MM.1S (cell line): ENCODE data around the gene RASSF1.

Source experiments
- DNase-seq: peaks from one replicate; pipeline ENCODE4 v3.0.0-alpha.2; 2015
- H2AFZ ChIP-seq: fragments of 300-600 bp; sonication (generic); 2 replicates; pipeline ENCODE4 v1.6.0; 2016; ENCODE audit warnings: antibody characterized with exemption, low read length
- H3F3A ChIP-seq: fragments of 300-600 bp; sonication (generic); 2 replicates; pipeline ENCODE4 v1.6.1; 2016; ENCODE audit warnings: mild to moderate bottlenecking, antibody characterized with exemption, low read length, moderate library complexity, mixed read lengths; ENCODE audit not compliant: insufficient read depth
- H3K27ac ChIP-seq: fragments of 300-600 bp; sonication (generic); 2 replicates; pipeline ENCODE4 v1.5.1; 2016; ENCODE audit warnings: mild to moderate bottlenecking, low read length
- H3K27me3 ChIP-seq: fragments of 300-600 bp; sonication (generic); replicated peaks from 2 replicates; pipeline ENCODE4 v1.6.0; 2016; ENCODE audit warnings: low read length; ENCODE audit not compliant: insufficient read depth
- H3K36me3 ChIP-seq: fragments of 300-600 bp; sonication (generic); replicated peaks from 2 replicates; pipeline ENCODE4 v1.6.1; 2016; ENCODE audit warnings: mild to moderate bottlenecking, low read length, mixed read lengths; ENCODE audit not compliant: insufficient read depth
- H3K4me1 ChIP-seq: fragments of 300-600 bp; sonication (generic); 2 replicates; pipeline ENCODE4 v1.6.1; 2016; ENCODE audit warnings: low read length, mixed read lengths
- H3K4me2 ChIP-seq: fragments of 300-600 bp; sonication (generic); 2 replicates; pipeline ENCODE4 v1.6.0; 2016; ENCODE audit warnings: low read depth, low read length
- H3K4me3 ChIP-seq: fragments of 300-600 bp; sonication (generic); 2 replicates; pipeline ENCODE4 v1.5.1; 2016; ENCODE audit warnings: low read length, mixed read lengths
- H3K79me2 ChIP-seq: fragments of 300-600 bp; sonication (generic); 2 replicates; pipeline ENCODE4 v1.6.1; 2016; ENCODE audit warnings: mixed run types, low read length, mixed read lengths
- H3K9ac ChIP-seq: fragments of 300-600 bp; sonication (generic); 2 replicates; pipeline ENCODE4 v1.6.1; 2016; ENCODE audit warnings: low read length, mixed read lengths
- H3K9me2 ChIP-seq: fragments of 300-600 bp; sonication (generic); replicated peaks from 2 replicates; pipeline ENCODE4 v1.6.1; 2016; ENCODE audit warnings: mild to moderate bottlenecking, low read length, mixed read lengths; ENCODE audit not compliant: insufficient read depth
- H3K9me3 ChIP-seq: fragments of 300-600 bp; sonication (generic); replicated peaks from 2 replicates; pipeline ENCODE4 v1.6.1; 2016; ENCODE audit warnings: mild to moderate bottlenecking, low read length, mixed read lengths; ENCODE audit not compliant: insufficient read depth
- H4K20me1 ChIP-seq: fragments of 300-600 bp; sonication (generic); 2 replicates; pipeline ENCODE4 v1.6.1; 2016; ENCODE audit warnings: mild to moderate bottlenecking, low read length, moderate library complexity, mixed read lengths; ENCODE audit not compliant: insufficient read depth
- EZH2 ChIP-seq: fragments of 300-600 bp; sonication (generic); optimal IDR thresholded peaks from 2 replicates; pipeline ENCODE3; 2017; ENCODE audit warnings: low read depth, mild to moderate bottlenecking, antibody characterized with exemption, low read length, mixed read lengths
- EZH2phosphoT487 ChIP-seq: fragments of 300-600 bp; sonication (generic); IDR thresholded peaks from 2 replicates; pipeline ENCODE4 v1.6.1; 2018; ENCODE audit warnings: antibody characterized with exemption, low read length
- TF ChIP-seq, protein P1 (sequence below): fragments of 300-600 bp; sonication (generic); IDR thresholded peaks from 2 replicates; pipeline ENCODE4 v1.5.1; 2016; ENCODE audit warnings: antibody characterized with exemption, low read length, mixed read lengths

The RASSF1 gene

DNA sequence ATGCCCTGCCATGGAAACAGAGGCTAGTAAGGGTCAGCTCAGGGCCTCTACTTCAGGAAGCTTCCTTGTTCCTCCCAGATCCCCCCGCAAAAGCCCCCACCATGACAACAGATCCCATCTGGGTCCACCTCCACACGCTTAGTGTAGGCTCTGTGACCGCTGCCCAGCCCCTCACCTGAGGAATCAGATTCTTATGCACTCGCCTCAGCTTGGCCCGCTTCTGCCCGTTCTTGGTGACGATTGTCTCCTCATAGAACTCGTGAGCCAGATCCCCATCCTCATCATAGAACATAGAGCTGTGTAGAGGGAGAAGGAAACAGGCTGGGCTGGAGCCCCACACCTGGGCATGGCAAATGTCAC, 14.5 kb downstream of the RASSF1 start:
- Histone ChIP-seq H3K36me3 (peaks cover 8% of the 10 kb centered on the region), H3F3A (peaks cover 12% of the 10 kb centered on the region; the same call in 1 of the 2 replicates), H4K20me1 (no peaks in the 10 kb centered on the region), H2AFZ (no peak overlapping the region), H3K4me2 (no peak overlapping the region), H3K9me3 (no peaks in the 10 kb centered on the region), H3K4me1 (0 out of 2 replicates have a peak, but pooled peaks cover 5% of the 10 kb centered on the region), H3K9ac (no peak overlapping the region), H3K79me2 (peaks cover 33% of the 10 kb centered on the region), H3K4me3 (no peak overlapping the region), H3K9me2 (no peaks in the 10 kb centered on the region), H3K27ac (no peak overlapping the region), H3K27me3 (no peaks in the 10 kb centered on the region)
- DNase-seq, result no peak
- TF ChIP-seq EZH2 (no peak), EZH2phosphoT487 (no peak)
- TF ChIP-seq, protein P1, sequence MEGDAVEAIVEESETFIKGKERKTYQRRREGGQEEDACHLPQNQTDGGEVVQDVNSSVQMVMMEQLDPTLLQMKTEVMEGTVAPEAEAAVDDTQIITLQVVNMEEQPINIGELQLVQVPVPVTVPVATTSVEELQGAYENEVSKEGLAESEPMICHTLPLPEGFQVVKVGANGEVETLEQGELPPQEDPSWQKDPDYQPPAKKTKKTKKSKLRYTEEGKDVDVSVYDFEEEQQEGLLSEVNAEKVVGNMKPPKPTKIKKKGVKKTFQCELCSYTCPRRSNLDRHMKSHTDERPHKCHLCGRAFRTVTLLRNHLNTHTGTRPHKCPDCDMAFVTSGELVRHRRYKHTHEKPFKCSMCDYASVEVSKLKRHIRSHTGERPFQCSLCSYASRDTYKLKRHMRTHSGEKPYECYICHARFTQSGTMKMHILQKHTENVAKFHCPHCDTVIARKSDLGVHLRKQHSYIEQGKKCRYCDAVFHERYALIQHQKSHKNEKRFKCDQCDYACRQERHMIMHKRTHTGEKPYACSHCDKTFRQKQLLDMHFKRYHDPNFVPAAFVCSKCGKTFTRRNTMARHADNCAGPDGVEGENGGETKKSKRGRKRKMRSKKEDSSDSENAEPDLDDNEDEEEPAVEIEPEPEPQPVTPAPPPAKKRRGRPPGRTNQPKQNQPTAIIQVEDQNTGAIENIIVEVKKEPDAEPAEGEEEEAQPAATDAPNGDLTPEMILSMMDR, result no peak

DNA sequence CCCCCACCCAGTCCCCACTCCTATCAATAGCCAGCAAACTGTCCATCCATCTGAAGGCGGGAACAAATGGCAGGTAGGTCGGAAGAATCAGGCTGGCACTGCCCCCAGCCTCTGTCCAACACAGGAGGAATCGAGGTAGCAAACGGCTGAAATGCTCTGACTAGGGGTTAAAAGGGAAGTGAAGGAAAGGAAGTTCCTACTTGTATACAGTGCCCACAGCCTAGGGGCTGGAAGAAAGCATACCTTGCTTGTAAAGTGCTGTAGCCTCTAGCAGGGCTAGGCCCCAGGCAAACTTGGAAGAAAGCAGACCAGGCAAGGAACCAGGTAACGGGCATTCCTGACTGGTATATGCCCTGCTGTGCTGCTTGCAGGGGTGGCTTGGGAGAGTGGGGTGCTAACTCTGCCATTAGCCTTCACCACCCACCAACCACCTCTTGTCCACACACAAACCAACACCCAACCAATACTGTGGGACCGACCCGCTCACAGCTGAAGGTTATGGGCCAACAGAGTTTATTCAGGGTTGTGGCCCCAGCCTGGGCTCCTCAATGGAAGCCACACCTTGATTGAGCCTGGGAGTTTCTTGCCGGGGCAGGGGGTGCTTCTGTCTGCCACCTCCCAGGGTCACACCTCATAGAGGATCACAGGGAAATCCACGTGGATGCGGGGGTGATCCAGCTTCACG, 15.0 kb downstream of the RASSF1 start:
- H3K36me3 ChIP-seq, result peaks cover 4% of the 10 kb centered on the region
- no peak overlapping the region for H3K4me2 ChIP-seq
- peaks cover 12% of the 10 kb centered on the region; the same call in 1 of the 2 replicates for H3F3A ChIP-seq
- no peak for DNase-seq
- H3K4me1 ChIP-seq, result 0 out of 2 replicates have a peak, but pooled peaks cover 5% of the 10 kb centered on the region
- H3K9me2 ChIP-seq, result no peaks in the 10 kb centered on the region
- no peak overlapping the region for H2AFZ ChIP-seq
- no peak overlapping the region for H3K9ac ChIP-seq
- H3K27me3 ChIP-seq, result no peaks in the 10 kb centered on the region
- no peak overlapping the region for H3K4me3 ChIP-seq
- peaks cover 28% of the 10 kb centered on the region for H3K79me2 ChIP-seq
- H4K20me1 ChIP-seq, result no peaks in the 10 kb centered on the region
- H3K27ac ChIP-seq, result no peak overlapping the region
- no peak for TF ChIP-seq EZH2
- TF ChIP-seq EZH2phosphoT487, result no peak
- TF ChIP-seq, protein P1, result no peak
- H3K9me3 ChIP-seq, result no peaks in the 10 kb centered on the region

DNA sequence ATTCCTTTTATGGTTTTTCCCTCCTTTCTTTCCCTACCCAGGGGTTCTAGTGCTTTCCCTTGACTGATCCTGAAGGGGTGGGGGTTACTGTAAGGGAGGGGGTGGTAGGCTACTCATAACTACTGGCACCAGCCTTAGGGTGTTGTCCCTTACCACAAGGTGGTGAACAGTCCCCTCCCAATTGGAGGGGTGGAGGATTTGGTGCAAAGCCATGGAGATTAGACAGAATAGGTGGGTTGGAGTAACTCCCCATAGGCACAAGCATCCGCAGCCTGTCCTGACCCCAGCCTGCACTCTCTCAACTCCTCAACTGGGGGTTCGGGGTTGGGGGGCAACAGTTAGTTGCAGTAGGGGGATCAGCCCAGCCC, 15.5 kb downstream of the RASSF1 start:
- Histone ChIP-seq H4K20me1 (no peaks in the 10 kb centered on the region), H3K4me2 (no peak overlapping the region), H3K79me2 (peaks cover 30% of the 10 kb centered on the region), H3K27me3 (no peaks in the 10 kb centered on the region), H3K27ac (no peak overlapping the region), H3K9me3 (no peaks in the 10 kb centered on the region), H3K4me3 (no peak overlapping the region), H3K9me2 (no peaks in the 10 kb centered on the region), H2AFZ (no peak overlapping the region), H3K36me3 (no peaks in the 10 kb centered on the region), H3F3A (peaks cover 12% of the 10 kb centered on the region; the same call in 1 of the 2 replicates), H3K9ac (no peak overlapping the region), H3K4me1 (0 out of 2 replicates have a peak, but pooled peaks cover 7% of the 10 kb centered on the region)
- TF ChIP-seq EZH2, result no peak
- TF ChIP-seq EZH2phosphoT487, result no peak
- TF ChIP-seq, protein P1, result no peak
- DNase-seq, result no peak
